ENCODE data around the gene ANXA4. TPM values are rescaled to one million over a fixed set of nuclear protein-coding genes. Genes with fewer than 3 reads are reported as not detected.
A peak's percentile ranks its signal among the peaks of the same experiment; 100 is the strongest.
"Not testable (repeated sequence)": the region's sequence is repeated elsewhere in the genome, so short reads cannot be mapped to it uniquely, and the experiment has no call there.

The ANXA4 gene
- total RNA-seq, 1 experiment from 2014 or later: 19.8 TPM

DNA sequence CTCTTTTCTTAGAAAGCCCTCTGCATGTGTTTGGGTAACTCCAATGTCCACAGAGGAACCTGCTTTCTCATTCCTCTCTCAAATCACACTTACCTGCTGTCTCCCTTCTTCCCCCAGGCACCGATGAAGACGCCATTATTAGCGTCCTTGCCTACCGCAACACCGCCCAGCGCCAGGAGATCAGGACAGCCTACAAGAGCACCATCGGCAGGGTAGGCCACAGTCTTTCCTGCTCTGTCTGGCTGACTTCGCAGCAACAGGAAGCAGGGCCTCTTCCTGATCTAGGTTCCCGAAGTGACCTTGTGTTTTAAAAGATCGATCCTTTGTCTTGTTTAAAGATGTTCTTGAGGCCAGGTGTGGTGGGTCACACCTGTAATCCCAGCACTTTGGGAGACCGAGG is 62.5 kb downstream of the ANXA4 start:
- DNase-seq (ENCODE audit: low spot score): no peak

DNA sequence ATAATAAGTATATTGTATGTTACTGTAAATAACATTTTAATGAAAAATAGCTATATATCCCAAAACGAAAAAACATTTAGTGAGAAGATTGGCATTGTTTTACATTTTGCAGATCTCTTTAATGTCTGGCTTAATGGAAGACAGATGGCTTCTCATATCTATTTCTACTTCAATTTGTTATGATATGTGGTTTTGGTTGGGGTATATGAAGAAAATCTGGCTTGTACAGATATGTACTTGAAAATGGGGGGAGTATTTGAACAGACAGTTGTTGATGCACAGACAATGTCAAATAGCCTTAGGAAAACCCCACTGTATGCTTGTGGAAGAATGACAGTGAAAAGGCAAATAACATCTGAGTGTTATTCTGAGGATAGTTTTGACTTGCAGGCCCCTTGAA is 64.0 kb downstream of the ANXA4 start:
- no peak for DNase-seq (ENCODE audit: low spot score)

DNA sequence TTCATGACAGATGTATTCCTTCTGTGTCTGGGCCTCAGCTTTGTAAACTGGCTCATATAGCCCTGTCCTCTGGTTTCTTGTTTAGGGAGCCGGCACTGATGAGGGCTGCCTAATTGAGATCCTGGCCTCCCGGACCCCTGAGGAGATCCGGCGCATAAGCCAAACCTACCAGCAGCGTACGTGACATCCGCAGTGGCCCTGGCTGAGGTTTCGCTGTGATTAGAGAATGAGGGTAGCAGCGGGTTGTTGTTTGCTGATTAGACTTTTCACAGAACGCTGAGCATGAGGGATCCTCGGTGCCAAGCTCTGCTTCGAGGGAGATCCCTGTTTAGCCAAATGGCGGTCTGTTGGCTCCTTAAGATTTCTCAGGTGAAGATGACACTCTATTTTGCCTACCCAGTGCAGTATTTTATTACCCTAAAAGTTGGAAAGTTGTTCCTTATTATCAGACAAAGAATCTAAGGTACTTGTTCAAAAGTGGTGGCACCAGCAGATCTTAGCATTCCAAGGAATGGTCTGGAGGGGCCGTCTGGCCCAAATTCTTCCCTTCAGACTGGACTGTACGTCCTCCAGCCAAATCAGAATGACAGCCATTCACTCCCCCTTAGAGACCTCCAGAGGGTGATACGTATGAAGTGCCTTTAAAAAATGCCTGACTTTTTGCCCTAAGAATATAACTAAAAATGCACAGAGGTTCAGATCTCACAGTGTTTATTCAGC is 66.0 kb downstream of the ANXA4 start:
- no peak for DNase-seq (ENCODE audit: low spot score)

DNA sequence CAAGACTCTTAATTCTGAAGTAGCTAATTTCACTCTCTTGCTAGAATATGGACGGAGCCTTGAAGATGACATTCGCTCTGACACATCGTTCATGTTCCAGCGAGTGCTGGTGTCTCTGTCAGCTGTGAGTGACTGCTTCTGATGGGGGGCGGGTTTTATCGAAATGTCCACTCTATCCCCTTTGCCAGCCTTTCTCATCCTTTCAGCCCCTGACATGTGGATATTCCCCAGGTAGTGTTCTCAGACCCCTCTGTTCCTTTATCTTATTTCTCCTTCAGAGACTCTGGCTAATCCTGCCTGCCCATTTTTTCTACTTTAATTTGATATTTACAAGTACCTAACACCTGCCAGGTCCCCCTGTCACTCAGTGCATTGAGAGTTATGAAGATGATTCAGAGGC is 68.6 kb downstream of the ANXA4 start:
- DNase-seq (ENCODE audit: low spot score): no peak

DNA sequence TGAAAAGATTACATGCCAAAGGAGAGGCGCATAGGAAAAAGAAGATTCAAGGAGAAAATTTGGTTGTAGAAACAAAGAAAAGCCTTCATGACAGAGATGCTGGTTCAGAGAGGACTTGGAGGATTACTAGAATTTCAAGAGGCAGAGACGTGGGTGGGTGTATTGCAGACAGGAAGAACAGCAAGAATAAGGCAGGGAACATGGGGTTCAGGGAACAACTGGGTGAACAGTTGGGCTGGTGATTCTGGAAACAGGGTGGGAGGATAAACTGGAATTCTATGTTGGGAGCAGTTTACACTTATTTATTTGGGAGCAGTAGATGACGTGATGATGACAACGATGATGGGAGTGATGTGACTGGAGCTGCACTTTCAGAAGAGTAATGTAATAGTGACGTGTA is 69.1 kb downstream of the ANXA4 start:
- DNase-seq (ENCODE audit: low spot score): no peak

DNA sequence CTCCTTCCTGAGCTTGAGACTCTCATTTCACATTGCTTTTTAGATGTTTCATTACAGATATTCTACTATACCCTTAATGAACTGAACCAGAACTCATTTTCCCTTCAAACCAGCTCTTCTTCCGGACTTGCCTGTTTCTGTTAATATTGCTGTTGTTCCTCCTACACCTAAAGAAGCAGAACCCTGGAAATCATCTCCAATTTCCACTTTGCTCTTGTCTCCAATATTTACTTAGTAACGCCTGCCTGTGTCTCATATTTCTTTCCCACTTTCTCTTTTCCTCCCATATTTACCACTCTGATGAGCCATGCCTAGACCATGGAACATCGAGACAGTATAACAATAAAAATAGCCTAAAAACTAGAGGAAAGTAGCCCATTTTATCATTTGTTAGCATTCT is 69.7 kb downstream of the ANXA4 start:
- no peak for DNase-seq (ENCODE audit: low spot score)

DNA sequence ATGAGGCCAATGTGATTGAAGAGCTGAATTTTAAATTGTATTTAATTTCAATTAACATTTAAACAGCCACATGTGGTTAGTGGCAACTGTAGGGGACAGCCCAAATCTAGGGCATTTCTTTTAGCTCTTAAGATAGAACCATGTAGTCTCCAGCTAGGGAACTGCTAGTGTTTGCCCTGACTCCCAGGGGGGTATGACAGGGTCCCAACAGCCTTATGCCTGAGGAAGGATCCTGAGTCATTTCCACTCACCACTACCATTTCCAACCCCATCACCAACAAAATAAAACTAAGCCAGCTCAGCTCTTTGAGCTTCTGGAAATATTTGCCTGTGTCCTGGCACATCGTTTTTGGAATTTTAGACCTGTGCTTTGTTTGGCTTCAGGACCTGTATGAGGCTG is 73.8 kb downstream of the ANXA4 start:
- no peak for DNase-seq (ENCODE audit: low spot score)

DNA sequence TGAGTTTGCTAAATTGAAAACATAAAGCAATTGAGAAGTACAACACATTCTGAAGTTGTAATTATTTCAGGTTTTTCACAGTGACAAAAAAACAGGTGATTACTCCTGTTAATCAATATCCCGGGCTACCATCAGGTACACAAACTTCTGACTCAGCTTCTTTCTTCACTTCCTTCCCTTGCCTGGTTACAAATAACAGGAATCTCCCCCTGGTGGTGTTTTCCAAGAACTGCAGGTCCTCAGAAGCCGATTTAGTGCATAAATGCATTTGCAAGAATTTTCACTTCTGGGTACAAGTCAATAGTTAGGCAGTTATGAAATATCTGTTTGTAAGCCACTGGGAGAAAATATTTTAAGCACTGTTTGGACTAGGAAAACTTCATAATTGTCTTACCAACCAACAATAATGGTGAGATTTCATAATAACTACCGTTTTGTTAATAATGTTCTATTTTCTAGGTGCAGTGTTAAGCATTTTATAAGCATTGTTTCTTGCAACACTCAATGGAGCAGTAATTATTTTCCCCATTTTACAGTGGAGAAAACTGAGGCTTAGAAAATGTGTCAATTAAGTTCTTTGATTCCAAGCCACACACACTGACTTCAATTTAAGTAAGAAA is 75.1 kb downstream of the ANXA4 start:
- DNase-seq (ENCODE audit: low spot score): peak; percentile 74

DNA sequence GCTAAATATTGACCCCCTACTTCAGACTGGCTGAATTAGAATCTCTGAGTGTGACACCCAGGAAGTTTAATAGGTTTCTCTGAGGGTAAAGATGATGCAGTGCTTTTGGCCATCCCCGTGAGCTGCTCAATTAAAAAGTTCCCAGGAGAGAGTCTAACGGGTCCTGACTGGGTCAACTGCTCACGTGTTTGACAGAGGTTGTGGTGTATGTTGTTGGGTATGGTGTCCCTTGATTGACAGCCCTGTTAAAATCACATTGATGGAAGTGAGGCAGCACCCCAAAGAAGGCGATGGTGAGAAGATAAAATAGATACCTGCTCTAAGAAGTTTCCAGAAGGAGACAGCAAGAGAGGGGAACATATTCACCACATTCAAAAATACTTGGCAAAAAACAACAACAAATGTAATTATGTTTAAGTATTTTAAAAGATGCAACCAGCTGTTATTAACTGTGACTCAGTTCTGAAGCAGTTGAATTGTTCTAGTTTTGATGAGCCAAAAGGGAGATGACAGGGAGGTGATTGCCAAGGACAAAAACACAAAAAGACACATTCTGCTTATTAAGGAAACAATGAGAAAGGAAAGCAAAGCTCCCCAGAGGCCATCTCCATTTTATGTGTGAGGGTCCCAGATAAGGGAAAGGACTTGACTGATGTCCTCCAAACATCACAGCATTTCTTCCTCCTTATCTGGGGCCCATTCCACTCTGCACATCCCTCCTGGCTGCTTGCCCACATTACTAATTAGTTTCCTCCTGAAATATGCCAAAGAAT is 76.0 kb downstream of the ANXA4 start:
- no peak for DNase-seq (ENCODE audit: low spot score)

DNA sequence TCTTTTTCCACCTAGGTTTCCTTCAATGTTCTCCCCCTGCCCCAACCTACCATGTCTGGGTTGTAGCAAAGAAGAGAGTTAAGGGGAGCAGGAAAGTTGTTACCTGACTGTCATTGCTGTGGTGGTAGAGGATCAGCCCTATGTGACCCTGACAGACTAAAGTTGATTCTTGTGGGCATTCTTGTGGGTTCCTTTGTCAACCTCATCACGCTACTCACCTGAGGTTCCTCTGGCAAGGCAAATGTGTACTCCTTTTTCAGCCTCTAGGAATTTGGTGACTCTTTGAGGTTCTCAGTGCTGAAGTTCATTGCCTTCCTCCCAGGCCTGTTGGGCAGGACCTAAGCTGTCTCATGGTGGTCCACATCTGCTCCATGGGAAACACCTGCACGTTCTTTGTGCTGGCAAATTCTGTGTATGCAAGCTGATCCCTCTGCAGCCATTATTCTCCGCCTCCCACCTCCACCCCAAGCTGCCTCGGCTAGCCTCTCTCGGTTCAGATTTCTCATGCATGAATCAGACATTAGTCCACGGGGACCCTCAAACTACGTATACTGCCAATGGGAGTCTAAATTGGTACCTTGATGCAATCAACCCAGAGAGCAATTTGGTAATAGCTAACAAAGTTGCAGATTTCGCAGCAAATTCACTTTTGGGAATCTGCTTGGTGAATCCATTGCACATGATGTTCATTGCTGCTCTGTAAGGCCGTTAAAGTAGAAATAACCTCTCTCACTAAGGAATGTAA is 86.0 kb downstream of the ANXA4 start:
- DNase-seq (ENCODE audit: low spot score): no peak

DNA sequence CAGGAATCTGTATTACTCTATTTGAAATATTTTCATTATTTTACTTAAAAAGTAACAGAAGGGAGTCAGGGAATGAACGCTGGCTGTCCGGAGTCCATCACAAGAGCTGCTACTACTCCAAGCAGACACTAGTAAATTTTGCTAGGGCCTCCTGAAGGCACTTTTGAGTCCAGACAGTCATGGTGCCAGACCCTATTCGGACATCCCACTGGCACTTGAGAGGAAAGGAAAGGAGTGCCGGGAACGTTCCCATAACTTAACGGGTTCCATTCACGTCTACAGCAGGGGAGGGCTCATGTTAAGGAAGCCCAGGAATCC is 87.0 kb downstream of the ANXA4 start:
- DNase-seq (ENCODE audit: low spot score): no peak

DNA sequence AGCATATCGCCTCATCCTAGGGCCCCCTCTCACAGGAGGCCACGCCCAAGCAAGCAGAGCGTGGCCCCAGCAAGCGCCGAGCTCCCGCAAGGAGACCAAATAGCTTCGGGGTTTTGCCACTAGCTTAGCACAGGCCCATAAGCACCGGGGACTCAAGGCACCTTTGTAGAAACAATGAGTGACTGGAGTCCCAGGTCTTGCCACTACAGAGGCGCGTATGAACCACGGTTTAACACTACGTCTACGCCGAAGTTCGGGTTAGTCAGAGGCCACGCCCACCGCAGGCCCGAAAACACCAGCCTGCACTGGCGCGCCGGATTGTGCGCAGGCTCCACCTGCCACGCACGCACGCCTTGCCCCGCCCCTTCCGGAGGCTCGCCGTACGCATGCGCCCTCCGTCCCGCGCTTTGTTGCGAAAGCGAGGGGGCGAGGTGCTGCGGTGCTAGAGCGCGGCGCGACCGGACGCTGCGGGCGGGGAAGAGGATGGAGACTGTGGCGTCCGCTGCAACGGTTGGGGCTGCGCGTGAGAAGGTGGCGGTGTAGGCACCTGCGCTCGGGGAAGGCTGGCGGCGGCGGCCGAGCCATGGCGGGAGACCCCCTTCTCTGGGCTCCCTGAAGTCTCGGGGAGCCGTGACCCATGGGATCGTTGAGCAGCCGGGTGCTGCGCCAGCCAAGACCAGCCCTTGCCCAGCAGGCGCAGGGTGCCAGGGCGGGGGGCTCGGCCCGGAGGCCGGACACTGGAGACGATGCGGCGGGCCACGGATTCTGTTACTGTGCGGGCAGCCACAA is 87.5 kb downstream of the ANXA4 start, which contains the start of gene GMCL1:
GMCL1 (plus strand) TSS at position 405 of the 789 bp plus-strand sequence; CDS start at position 638, 233 bp downstream.
- DNase-seq (ENCODE audit: low spot score): peak; percentile 94

DNA sequence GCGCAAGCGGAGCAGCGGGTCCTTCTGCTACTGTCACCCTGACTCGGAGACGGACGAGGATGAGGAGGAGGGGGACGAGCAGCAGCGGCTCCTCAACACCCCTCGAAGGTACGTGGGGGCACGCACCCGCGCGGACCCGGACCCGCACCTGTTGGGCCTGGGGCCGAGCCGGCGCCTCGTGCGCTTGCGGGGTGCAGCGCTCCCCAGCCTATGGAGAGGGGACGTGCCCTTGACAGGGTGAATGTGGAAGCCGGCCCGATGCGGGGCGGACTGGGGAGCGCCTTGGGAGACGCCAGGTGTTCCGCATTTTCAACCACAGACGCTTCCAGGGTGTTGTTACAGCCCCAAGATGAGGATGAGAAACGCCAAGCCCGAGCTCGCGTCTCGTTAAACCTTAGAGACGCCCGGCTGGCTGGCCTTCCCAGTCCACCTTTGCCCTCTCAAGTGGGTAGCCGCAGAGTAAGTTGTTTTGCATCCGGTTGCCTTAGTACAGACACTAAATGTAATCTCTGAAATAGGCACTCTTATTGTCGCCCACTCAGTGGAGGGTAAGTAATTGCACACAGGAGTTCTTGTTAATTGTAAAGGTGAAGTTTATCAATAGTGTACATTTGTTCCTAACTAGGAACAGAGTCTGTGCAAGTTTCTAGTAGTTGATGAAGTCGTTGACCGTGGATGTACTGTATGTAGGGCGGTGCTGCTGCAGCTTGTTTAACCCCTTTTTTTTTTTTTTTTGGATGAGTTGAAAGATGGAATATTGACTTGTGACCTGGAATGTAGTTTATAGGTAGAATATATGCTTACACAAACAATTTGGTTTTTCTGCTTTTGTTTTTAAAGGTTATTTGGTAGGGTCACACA is 88.3 kb downstream of the ANXA4 start:
- peak; percentile 13 for DNase-seq (ENCODE audit: low spot score)

DNA sequence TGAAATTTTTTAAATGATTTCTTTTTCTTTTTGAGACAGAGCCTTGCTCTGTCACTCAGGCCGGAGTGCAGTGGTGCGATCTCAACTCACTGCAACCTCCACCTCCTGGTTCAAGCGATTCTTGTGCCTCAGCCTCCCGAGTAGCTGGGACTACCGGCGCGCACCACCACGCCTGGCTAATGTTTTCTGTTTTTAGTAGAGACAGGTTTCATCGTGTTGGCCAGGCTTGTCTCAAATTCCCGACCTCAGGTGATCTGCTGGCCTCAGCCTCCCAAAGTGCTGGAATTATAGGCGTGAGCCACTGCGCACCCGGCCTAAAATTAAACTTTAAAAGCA is 88.9 kb downstream of the ANXA4 start:
- DNase-seq (ENCODE audit: low spot score): not testable (repeated sequence)

DNA sequence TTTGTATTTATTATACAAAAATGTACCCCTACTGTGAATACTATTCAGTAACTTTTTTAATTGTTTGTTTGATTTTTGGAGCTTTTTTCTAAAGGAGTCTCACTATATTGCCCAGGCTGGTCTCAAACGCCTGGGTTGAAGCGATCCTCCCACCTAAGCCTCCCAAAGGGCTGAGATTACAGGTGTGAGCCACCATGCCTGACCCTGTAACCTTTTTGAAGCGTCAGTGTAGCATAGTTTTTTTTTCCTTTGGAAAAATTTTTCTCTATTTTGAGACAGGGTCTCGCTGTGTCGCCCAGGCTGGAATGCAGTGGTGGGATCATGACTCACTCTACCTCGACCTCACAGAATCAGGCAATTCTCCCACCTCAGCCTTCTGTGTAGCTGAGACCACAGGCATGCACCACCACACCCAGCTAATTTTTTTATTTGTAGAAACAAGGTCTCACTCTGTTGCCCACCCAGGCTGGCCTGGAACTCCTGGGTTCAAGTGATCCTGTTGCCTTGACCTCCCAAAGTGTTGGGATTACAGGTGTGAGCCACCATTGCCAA is 89.5 kb downstream of the ANXA4 start:
- no peak for DNase-seq (ENCODE audit: low spot score)

DNA sequence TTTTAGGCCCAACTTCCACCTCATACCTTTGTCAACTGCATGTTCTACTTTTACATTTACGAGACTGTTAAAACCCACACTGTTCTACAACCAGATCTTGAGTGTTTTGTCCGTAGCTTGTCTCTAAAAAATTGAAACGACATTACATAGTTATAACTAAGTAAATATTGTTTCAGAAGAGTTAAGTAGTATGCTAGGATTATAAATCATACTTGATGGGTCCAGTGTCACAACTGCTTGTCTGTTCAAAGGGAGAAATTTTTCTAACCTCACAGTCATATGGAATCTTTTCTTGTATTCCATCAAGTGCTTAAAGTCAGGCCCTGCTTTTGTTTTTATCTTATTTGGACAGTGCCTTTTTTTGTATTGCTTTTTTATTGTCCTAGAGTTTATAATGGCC is 91.8 kb downstream of the ANXA4 start:
- DNase-seq (ENCODE audit: low spot score): no peak

DNA sequence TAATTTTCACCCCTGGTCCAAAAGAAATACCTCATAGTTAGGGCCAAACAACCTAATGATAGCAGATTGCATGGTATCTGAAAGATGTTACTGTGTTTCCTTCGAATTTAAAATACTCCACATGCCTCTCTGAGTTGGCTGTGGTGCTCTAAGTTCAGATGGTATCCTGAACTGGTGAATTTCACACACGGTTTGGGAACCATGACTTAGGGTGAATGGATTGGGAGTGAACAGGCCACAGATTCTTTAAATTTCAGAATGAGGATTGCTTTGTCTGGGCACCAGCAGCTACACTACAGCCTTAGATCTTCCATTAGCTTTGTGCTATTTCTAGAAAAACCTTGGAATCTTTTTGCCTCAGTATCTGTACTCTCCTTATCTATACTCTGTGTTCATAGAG is 93.7 kb downstream of the ANXA4 start:
- DNase-seq (ENCODE audit: low spot score): no peak

DNA sequence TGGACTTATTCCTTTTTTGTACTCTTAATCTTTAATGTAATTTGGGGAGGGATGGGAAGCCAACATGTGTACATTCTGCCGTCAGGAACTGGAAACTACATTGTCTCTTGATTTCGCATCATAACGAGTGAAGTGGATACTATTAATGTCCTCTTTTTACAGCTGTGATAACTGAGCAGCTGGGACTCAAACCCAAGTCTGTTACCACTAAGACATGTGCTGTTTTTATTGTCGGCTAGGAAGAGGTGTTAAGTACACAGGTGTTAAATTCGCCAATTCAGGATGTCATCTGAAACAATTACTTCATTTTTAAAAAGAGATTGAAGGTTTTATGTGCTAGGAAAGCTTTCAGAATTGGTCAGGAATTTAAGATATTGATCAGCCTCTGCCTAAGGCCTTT is 94.4 kb downstream of the ANXA4 start:
- no peak for DNase-seq (ENCODE audit: low spot score)

DNA sequence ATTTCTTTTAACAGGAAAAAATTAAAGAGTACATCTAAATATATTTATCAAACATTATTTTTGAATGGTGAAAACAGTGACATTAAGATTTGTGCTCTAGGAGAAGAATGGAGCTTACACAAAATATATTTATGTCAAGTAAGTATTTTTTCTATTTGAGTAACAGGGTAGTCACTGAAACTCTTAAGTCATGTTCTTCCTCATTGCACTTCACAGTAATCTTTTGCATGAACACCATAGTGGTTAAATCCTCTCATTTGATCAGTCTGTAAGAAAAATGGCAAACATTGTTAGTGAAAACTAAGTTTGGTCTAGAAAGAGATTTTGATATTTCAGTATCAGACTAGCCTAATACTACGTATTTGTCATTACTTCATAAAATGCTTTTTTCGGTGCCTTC is 95.6 kb downstream of the ANXA4 start:
- DNase-seq (ENCODE audit: low spot score): no peak

DNA sequence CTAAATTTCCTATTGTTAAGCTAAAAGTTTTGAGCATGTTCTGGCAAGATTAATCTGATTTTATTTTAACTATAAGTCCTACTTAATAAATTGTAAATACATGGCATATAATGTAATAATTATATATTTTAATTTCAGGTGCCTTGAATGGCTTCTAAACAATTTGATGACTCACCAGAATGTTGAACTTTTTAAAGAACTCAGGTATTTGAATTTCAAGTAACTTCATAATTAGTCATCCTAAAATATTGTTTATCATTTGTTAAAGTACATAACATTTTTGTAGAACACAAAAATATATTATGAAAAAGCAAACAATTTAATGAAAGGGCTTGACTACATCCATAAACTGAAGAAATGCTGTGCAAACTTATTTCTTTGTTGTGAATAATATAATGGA is 102.1 kb downstream of the ANXA4 start:
- no peak for DNase-seq (ENCODE audit: low spot score)

Data from H4 (cell line).